NCI-H2171 treated with DMSO at 0.1 percent for 48 hours (cell line): ENCODE results near the gene RXYLT1.
A peak's percentile ranks its signal among the peaks of the same experiment; 100 is the strongest.
"Not testable (repeated sequence)": the region's sequence is repeated elsewhere in the genome, so short reads cannot be mapped to it uniquely, and the experiment has no call there.

Experiments
- DNase-seq: peaks from one replicate; lab custom pipeline; 2025; lab: John Stamatoyannopoulos, UW

RXYLT1 gene

DNA sequence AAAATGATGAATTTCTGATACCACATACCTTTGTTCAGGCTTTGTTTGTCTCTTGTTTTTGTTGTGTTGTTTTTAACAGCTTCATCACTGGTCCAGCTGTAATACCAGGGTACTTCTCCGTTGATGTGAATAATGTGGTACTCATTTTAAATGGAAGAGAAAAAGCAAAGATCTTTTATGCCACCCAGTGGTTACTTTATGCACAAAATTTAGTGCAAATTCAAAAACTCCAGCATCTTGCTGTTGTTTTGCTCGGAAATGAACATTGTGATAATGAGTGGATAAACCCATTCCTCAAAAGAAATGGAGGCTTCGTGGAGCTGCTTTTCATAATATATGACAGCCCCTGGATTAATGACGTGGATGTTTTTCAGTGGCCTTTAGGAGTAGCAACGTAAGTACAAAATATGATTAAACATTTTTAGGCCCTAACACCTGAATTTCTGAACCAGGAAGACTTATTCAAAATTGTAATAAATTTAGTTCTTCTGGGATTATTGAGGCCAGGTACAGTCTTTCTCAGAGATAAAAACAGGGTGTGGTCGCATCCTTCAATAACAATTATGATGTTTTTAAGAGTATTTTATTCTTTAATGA is 22.4 kb downstream of the RXYLT1 start:
- peak; percentile 46 for DNase-seq

- no peak for DNase-seq
Measured at GRCh38 chr12:63804746-63805145, 25.0 kb downstream of the RXYLT1 start.

DNA sequence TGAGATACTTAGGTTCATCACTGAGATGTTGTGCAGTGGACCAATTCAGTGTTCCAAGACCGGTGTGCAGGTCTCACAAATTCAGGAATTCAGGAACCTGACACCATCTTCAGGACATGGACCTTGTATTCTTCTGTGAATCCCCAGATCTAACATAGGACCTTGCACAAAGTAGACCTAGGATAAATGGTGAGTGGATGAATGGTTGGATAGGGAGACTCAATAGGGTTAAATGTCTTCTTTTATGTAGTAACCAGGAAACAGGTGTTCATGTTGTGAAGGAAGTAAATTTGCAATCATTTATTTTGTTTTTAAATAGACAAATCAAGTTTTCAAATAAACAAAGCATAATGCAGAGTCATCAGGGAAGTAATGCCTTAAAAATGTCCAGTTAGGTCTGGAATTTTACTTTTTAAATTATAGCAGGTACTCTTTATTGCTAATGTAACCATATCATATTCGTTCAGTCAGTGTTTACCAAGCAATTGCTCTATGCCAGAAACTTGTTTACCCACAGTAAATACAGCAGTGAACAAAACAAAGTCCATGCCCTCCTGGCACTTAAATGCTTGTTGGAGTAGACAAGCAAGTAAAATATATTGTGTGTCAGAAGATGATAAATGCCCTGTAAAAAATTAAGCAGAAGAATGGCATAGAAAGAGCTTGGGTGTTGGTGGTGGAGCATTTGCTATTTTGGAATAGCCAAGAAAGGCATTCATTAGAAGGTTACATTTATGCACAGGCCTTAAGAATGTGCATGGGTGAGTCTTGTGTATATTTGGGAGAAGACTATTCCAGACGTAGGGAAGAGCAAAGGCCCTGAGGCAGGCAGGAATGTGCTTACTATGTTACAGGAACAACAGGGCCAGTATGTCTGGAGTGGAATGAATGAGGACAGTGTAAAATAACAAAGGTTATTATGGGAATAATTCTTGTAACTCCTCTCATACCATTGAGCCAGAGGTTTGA is 26.3 kb downstream of the RXYLT1 start:
- no peak for DNase-seq

- no peak for DNase-seq
Measured at GRCh38 chr12:63808631-63809030, 28.9 kb downstream of the RXYLT1 start.

- no peak for DNase-seq
Measured at GRCh38 chr12:63809566-63809965, 29.9 kb downstream of the RXYLT1 start.

GRCh38 chr12:63811334-63811733 is 31.6 kb downstream of the RXYLT1 start:
- no peak for DNase-seq

GRCh38 chr12:63811755-63812154 is 32.0 kb downstream of the RXYLT1 start:
- no peak for DNase-seq

GRCh38 chr12:63814146-63814772 is 34.5 kb downstream of the RXYLT1 start:
- DNase-seq = no peak

- DNase-seq = no peak
Measured at GRCh38 chr12:63815482-63815852, 35.8 kb downstream of the RXYLT1 start.

DNA sequence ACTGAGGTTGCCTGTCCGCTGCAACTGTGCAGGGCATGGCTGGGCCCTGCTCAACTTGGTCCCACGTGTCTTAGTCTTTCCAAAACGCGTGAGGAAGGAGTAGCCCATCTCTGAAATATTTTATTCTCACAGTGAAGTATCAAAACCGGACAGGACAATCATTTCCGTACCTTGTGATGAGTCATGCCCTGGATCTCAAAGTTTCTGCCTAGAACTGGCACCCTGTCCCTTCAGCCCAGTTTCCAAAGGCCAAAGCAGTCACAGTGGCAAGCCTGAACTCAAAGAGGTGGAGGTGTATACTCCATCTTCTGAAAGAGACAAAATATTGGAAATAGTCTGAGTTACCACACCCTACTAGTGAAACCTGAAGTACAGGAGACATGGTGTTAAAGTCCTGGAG is 36.3 kb downstream of the RXYLT1 start:
- no peak for DNase-seq

GRCh38 chr12:63820427-63820826 is 40.7 kb downstream of the RXYLT1 start:
- DNase-seq = no peak

GRCh38 chr12:63821781-63822251 is 42.1 kb downstream of the RXYLT1 start:
- no peak for DNase-seq

GRCh38 chr12:63822352-63822751 is 42.6 kb downstream of the RXYLT1 start:
- no peak for DNase-seq

DNA sequence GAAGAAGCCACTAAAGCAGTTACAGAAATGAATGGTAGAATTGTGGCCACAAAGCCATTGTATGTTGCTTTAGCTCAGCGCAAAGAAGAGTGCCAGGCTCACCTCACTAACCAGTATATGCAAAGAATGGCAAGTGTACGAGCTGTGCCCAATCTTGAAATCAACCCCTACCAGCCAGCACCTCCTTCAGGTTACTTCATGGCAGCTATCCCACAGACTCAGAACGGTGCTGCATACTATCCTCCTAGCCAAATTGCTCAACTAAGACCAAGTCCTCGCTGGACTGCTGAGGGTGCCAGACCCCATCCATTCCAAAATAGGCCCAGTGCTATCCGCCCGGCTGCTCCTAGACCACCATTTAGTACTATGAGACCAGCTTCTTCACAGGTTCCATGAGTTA is 43.3 kb downstream of the RXYLT1 start:
- no peak for DNase-seq

DNA sequence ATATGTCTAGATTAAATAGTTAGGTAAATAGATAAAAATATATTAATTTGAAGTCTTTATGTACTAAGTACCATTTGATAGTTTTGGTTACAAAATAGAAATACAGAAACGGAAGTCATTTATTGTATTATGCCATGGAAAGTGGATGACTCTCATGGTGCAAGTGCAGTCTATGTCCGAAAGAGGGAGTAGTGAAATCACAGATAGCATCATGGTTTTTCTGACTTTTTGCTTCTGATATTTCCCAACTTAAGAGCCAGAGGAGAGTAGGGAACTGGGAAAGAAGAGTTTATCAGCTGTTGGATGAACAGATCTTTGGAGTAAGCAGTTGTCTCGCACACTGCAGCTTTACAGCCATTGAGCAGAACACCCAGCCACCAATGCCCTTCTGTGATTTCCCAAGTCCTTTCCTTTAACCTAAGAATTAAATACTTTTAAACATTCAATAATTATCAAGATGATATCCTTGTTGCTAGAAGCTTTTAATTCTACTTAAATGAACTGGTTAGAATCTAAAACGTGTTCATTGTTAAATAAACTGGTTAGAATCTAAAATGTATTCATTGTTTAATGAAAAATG is 46.4 kb downstream of the RXYLT1 start:
- peak; percentile 63 for DNase-seq

- DNase-seq = no peak
Measured at GRCh38 chr12:63828867-63829266, 49.2 kb downstream of the RXYLT1 start.

- no peak for DNase-seq
Measured at GRCh38 chr12:63836046-63836445, 56.3 kb downstream of the RXYLT1 start.

DNA sequence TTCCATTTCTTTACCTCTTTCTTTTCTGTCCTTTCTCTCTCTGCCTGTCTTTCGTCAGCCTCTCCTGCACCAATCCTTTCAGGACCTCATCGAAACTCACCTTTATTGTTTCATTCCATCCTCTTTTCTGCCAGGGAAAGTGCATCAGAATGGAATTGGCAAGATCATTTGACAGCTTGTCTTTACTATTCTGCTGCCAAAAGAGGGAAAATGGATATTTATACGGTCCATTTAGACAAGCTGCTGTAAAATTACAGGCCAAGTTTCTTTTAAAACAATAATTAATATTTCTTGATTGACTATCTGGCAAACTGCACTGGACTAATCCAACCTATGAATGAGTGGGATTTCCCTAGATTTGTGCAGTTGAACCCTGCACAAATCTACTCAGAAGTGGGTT is 57.2 kb downstream of the RXYLT1 start:
- no peak for DNase-seq

GRCh38 chr12:63838411-63838810 is 58.7 kb downstream of the RXYLT1 start:
- no peak for DNase-seq

DNA sequence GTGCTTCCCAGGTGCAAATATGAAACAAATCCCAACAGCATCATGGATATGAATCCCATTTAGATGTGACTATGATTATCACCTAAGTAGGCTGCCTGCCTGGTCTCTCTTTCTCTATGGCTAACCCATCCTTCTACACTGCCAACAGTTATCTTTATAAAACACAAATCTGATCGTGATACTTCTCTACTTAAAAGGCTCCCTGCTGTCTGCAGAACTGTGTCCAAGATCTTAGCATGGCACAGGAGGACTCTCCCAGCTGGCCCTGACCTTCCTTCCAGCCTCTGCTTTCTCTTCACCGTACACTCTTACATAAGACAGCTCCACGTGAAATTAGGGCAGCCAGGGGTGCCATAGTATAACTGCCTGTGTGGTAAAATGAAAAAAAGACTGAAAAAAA is 61.3 kb downstream of the RXYLT1 start:
- no peak for DNase-seq

GRCh38 chr12:63841571-63841970 is 61.9 kb downstream of the RXYLT1 start:
- no peak for DNase-seq

DNA sequence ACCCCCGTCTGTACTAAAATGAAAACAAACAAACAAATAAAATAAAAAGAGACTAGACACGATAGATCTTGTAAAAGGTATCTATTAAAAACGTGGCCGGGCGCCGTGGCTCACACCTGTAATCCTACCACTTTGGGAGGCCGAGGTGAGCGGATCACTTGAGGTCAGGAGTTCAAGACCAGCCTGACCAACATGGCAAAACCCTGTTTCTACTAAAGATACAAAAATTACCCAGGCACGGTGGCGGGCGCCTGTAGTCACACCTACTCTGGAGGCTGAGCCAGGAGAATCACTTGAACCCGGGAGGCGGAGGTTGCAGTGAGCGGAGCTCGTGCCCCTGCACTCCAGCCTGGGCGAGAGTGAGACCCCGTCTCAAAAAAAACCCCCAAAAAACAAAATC is 63.0 kb downstream of the RXYLT1 start:
- DNase-seq = not testable (repeated sequence)
